ENCODE results near the gene ANKS4B.
"Not testable (repeated sequence)": the region's sequence is repeated elsewhere in the genome, so short reads cannot be mapped to it uniquely, and the experiment has no call there.

Gene ANKS4B

DNA sequence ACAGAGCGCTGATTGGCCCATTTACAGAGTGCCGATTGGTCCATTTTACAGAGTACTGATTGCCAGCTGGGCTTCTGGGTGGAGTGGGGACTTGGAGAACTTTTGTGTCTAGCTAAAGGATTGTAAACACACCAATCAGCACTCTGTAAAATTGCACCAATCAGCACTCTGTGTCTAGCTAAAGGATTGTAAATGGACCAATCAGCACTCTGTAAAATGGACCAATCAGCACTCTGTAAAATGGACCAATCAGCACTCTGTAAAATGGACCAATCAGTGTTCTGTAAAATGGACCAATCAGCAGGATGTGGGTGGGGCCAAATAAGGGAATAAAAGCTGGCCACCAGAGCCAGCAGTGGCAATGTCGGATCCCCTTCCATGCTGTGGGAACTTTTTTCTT is 56.3 kb downstream of the ANKS4B start:
- not testable (repeated sequence) for DNase-seq (ENCODE audit: low read depth)

DNA sequence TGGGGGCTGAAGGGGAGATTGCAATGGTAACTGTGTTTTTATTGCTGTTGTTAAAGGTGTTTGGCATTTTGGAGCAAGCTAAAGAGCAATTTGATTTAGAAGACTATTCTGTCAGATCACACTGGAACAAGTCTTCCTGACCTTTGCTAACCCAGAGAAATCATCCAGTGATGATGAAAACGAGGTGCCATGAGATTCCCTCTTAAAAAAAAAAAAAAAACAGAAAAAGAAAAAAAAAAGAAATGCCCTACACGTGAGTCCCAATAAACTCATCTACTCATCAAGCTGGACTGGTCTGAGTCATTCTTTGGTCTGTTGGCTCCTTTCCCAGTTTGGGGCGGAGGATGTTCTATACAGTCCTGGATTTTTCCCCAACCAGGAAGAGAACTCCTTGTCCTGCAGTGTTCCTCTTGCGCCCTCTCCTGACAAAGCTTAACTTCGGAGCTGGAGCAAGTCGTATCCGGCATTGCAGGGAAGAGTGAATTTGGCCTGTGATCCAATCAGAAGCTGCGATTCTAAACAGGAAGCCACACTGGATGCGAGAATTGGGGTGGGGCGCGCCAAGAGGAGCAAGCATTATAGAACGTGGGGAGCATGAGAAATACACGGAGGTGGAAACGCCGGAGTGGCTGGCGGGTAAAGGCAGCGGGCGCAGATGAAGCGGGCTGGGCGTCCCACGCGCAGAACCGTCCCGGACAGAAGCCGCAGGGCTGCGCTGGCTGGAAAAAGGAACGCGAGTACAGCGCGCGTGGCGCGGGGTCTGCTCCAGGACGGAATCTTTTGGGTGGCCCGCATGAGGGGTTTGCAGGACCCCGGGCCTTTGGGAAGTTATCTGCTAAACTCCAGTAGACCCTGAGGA is 67.0 kb downstream of the ANKS4B start:
- DNase-seq (ENCODE audit: low read depth), result peak; percentile 20

DNA sequence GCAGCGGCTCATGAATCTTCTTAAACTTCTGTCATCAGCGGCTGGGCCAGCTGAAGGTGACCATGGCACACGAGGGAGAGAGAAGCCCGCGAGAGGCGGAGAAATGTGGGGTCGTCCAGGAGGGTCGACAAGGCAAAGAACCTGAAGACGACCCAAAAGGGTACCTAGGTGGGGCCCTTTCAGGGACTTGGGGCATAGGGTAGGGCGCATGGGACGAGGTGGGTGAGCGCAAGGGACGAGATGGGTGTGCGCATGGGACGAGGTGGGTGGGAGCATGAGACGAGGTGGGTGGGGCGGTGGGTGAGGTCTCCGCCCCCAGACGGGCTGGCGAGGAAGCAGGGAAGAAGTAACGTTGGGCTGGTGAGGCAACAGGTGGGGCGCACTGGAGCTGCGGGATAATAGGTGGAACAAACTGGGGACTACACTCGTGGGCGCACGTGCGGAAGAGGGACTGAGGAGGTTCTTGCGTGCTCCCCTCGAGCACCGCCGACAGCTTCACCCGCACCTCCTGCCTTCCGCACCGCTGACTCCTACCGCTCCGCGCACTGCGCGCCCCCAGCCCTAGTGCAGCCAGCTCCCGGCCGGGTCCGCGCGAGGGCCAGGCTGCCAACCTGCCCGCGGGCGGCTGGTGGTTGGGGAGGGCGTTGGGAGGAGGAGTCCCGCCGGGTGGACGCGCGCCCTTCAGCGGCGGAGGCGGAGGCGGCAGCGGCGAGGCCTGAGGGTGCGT is 67.8 kb downstream of the ANKS4B start:
- DNase-seq (ENCODE audit: low read depth), result peak; percentile 5

DNA sequence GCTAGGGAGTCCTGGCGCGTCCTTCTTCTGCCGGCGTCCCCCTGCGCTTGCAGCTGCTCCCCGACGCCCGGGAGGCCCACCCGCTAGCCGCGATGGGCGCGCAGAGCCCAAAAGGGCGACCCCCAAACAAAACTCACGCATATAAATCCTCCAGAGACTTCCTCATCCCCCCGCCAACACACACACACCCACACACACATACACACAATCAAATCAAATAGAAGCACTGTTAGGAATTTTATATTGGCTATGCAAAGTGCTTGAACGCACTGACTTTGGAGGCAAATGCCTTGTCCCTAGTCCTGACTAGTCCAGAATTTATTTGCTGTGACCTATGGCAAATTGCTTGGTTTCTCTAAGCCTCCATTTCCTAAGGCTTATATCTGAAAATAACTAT is 68.4 kb downstream of the ANKS4B start:
- DNase-seq (ENCODE audit: low read depth), result no peak

DNA sequence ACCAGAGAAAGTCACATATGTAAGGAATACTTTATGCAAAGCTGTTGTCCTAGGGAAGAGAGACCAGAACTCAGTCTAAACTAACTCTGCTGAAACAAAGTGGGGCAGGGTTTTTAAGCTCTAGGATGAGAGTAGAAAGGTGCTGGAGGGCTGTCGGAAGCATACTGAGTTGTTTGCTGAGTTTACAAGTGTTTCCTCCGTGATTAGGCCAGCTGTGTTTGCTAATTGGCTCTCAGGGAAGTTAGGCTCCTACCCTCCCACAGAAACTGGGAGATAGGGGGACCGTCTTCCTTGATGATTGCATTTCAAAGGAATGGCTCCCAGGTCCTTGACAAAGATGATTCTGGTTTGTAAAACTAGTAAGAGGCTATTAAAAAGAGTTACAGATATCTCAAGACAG is 69.0 kb downstream of the ANKS4B start:
- DNase-seq (ENCODE audit: low read depth), result no peak

DNA sequence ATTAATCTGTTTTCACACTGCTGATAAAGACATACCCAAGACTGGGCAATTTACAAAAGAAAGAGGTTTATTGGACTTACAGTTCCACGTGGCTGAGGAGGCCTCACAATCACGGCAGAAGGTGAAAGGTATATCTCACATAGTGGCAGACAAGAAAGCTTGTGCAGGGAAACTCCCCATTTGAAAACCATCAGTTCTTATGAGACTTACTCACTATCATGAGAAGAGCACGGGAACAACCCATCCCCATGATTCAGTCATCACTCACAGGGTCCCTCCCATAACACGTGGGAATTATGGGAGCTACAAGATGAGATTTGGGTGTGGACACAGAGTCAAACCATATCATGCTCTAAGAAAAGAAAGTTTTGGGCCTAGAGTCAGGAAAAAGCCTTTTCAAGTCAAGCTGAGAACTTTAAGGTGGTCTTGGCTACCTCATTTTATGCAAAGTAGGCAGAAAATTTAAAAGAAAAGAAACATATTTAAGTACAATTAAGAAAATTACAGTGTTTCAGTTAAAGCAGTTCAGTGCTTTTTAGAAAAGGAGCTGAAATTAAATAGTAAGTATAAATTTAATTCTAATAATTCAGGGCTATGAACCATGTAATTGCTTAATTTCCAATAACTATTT is 69.5 kb downstream of the ANKS4B start:
- DNase-seq (ENCODE audit: low read depth), result no peak

All from stimulated activated CD8-positive, alpha-beta memory T cell treated with anti-CD3 and anti-CD28 coated beads, Interleukin-4, amount 100 ng/mL, for 24 hours (primary cell).